ENCODE measurements around the gene PI4KA. TPM values are rescaled to one million over a fixed set of nuclear protein-coding genes. Genes with fewer than 3 reads are reported as not detected.

PI4KA gene
- total RNA-seq, 4 donors from 2014 or later: 69.8 to 115 (median 82.3) TPM

DNA sequence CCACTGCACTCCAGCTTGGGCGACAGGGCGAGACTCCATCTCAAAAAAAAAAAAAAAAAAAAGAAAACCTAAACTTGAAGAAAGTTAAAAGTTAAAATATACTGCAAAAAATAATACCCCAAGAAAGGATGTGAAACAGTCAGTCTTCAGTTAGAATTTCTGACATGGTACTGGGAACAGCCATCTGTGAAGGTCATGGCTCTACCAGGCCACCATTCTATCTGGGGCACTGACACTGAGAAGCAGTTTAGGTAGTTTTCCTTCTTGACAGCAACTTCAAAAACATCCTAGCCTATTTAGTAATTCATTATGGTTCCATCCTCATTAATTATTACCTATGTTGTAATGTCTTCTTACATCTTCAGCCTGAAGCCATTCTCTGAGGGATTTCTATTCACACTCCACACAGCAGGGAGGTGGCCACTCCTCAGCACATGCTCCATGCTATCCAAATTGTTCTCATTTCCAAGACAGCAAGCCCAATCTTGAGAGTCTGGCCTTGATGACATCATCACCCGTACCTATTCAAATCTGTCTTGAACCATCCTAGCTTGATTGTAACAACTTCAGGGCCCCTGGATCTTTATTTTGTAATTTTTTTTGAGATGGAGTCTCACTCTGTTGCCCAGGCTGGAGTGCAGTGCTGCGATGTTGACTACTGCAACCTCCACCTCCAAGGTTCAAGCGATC lies 46.5 kb downstream of the PI4KA start:
- intact Hi-C loops (cut with DNase I): no loop called here
- DNase-seq (ENCODE audit: extremely low spot score): no peak
- whole genome bisulfite sequencing: 100% methylated on average over 5 of the region's 5 CpGs
- no peaks in the 10 kb centered on the region for H3K4me1 ChIP-seq
- peaks cover 54 to 100% (median 94%) of the 10 kb centered on the region in 4 donors for H3K36me3 ChIP-seq
- H3K27me3 ChIP-seq: no peaks in the 10 kb centered on the region
- no peak overlapping the region for H3K27ac ChIP-seq (replicated peaks in 1 of 4)
- TF ChIP-seq EP300 (IDR thresholded peaks at IDR 0.05) (no peak), POLR2AphosphoS5 (IDR thresholded peaks at IDR 0.05) (no peak), POLR2A (IDR thresholded peaks at IDR 0.05; ENCODE audit: low read depth) (no peak)
- TF ChIP-seq, protein P1, sequence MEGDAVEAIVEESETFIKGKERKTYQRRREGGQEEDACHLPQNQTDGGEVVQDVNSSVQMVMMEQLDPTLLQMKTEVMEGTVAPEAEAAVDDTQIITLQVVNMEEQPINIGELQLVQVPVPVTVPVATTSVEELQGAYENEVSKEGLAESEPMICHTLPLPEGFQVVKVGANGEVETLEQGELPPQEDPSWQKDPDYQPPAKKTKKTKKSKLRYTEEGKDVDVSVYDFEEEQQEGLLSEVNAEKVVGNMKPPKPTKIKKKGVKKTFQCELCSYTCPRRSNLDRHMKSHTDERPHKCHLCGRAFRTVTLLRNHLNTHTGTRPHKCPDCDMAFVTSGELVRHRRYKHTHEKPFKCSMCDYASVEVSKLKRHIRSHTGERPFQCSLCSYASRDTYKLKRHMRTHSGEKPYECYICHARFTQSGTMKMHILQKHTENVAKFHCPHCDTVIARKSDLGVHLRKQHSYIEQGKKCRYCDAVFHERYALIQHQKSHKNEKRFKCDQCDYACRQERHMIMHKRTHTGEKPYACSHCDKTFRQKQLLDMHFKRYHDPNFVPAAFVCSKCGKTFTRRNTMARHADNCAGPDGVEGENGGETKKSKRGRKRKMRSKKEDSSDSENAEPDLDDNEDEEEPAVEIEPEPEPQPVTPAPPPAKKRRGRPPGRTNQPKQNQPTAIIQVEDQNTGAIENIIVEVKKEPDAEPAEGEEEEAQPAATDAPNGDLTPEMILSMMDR (IDR thresholded peaks at IDR 0.05): no peak
- no peaks in the 10 kb centered on the region for H3K9me3 ChIP-seq
- no peak overlapping the region for H3K4me3 ChIP-seq

GRCh38 chr22:20811171-20811570 lies 47.4 kb downstream of the PI4KA start:
- Histone ChIP-seq H3K27ac (replicated peaks in 1 of 4) (no peak overlapping the region), H3K9me3 (no peaks in the 10 kb centered on the region), H3K4me3 (no peak overlapping the region), H3K4me1 (no peaks in the 10 kb centered on the region), H3K27me3 (no peaks in the 10 kb centered on the region), H3K36me3 (peaks cover 54 to 100% (median 94%) of the 10 kb centered on the region in 4 donors)
- TF ChIP-seq POLR2A (IDR thresholded peaks at IDR 0.05; ENCODE audit: low read depth): no peak
- TF ChIP-seq EP300 (IDR thresholded peaks at IDR 0.05): no peak
- no peak for TF ChIP-seq POLR2AphosphoS5 (IDR thresholded peaks at IDR 0.05)
- TF ChIP-seq, protein P1 (IDR thresholded peaks at IDR 0.05): no peak
- intact Hi-C loops (cut with DNase I): no loop called here
- 100% methylated on average over 1 of the region's 1 CpG for WGBS
- DNase-seq (ENCODE audit: extremely low spot score): no peak

GRCh38 chr22:20810645-20811044 lies 48.0 kb downstream of the PI4KA start:
- DNase-seq (ENCODE audit: extremely low spot score): no peak
- Histone ChIP-seq H3K36me3 (peaks cover 55 to 100% (median 94%) of the 10 kb centered on the region in 4 donors), H3K4me3 (no peak overlapping the region), H3K9me3 (no peaks in the 10 kb centered on the region), H3K27me3 (no peaks in the 10 kb centered on the region), H3K27ac (replicated peaks in 1 of 4) (no peak overlapping the region), H3K4me1 (no peaks in the 10 kb centered on the region)
- TF ChIP-seq, protein P1 (IDR thresholded peaks at IDR 0.05): no peak
- no peak for TF ChIP-seq EP300 (IDR thresholded peaks at IDR 0.05)
- TF ChIP-seq POLR2A (IDR thresholded peaks at IDR 0.05; ENCODE audit: low read depth): no peak
- no peak for TF ChIP-seq POLR2AphosphoS5 (IDR thresholded peaks at IDR 0.05)
- intact Hi-C loops (cut with DNase I): no loop called here
- 93% methylated on average over 9 of the region's 9 CpGs for WGBS

- DNase-seq (ENCODE audit: extremely low spot score): no peak
- Histone ChIP-seq H3K4me3 (no peak overlapping the region), H3K36me3 (peaks cover 62 to 100% (median 94%) of the 10 kb centered on the region in 4 donors), H3K4me1 (no peaks in the 10 kb centered on the region), H3K27ac (replicated peaks in 1 of 4) (no peak overlapping the region), H3K27me3 (no peaks in the 10 kb centered on the region), H3K9me3 (no peaks in the 10 kb centered on the region)
- WGBS: 90% methylated on average over 6 of the region's 6 CpGs
- TF ChIP-seq, protein P1 (IDR thresholded peaks at IDR 0.05): no peak
- TF ChIP-seq POLR2AphosphoS5 (IDR thresholded peaks at IDR 0.05): no peak
- no peak for TF ChIP-seq EP300 (IDR thresholded peaks at IDR 0.05)
- no peak for TF ChIP-seq POLR2A (IDR thresholded peaks at IDR 0.05; ENCODE audit: low read depth)
- intact Hi-C loops (cut with DNase I): no loop called here
These were observed 48.9 kb downstream of the PI4KA start for GRCh38 chr22:20809538-20810185.

All from esophagus muscularis mucosa (tissue), 4 donors.